ENCODE data around the gene TMEM30B. TPM values are rescaled to one million over a fixed set of nuclear protein-coding genes. Genes with fewer than 3 reads are reported as not detected.

The TMEM30B gene
- total RNA-seq, 2 donors from 2014 or later = 2.0 to 3.7 TPM

GRCh38 chr14:61285364-61285763, 4.2 kb upstream of the TMEM30B start:
- Histone ChIP-seq H3K4me3 (no peak overlapping the region), H3K27ac (no peak overlapping the region), H3K27me3 (no peaks in the 10 kb centered on the region), H3K36me3 (no peaks in the 10 kb centered on the region), H3K4me1 (peaks cover 0 to 9% of the 10 kb centered on the region in 2 donors), H3K9me3 (no peaks in the 10 kb centered on the region)
- TF ChIP-seq CTCF (IDR thresholded peaks at IDR 0.05) = no peak
- DNase-seq (ENCODE audit: low spot score) = no peak

GRCh38 chr14:61284001-61284400, 2.9 kb upstream of the TMEM30B start:
- Histone ChIP-seq H3K36me3 (no peaks in the 10 kb centered on the region), H3K4me3 (no peak overlapping the region), H3K27me3 (no peaks in the 10 kb centered on the region), H3K4me1 (peaks cover 0 to 16% of the 10 kb centered on the region in 2 donors), H3K27ac (no peak overlapping the region), H3K9me3 (no peaks in the 10 kb centered on the region)
- DNase-seq (ENCODE audit: low spot score) = no peak
- no peak for TF ChIP-seq CTCF (IDR thresholded peaks at IDR 0.05)

GRCh38 chr14:61282746-61283145, 1.6 kb upstream of the TMEM30B start:
- no peaks in the 10 kb centered on the region for H3K36me3 ChIP-seq
- no peak for DNase-seq (ENCODE audit: low spot score)
- no peak for TF ChIP-seq CTCF (IDR thresholded peaks at IDR 0.05)
- no peak overlapping the region for H3K27ac ChIP-seq
- H3K9me3 ChIP-seq = no peaks in the 10 kb centered on the region
- H3K4me3 ChIP-seq = no peak overlapping the region
- H3K27me3 ChIP-seq = no peaks in the 10 kb centered on the region
- H3K4me1 ChIP-seq = peaks cover 0 to 16% of the 10 kb centered on the region in 2 donors

GRCh38 chr14:61281948-61282275, 774 bp upstream of the TMEM30B start:
- Histone ChIP-seq H3K27ac (peak overlapping the region; percentile 73 to 78), H3K27me3 (no peaks in the 10 kb centered on the region), H3K4me1 (peaks cover 0 to 16% of the 10 kb centered on the region in 2 donors), H3K9me3 (no peaks in the 10 kb centered on the region), H3K4me3 (no peak overlapping the region), H3K36me3 (no peaks in the 10 kb centered on the region)
- no peak for DNase-seq (ENCODE audit: low spot score)
- TF ChIP-seq CTCF (IDR thresholded peaks at IDR 0.05) = no peak

GRCh38 chr14:61280526-61281185, 482 bp downstream of the TMEM30B start:
- no peaks in the 10 kb centered on the region for H3K27me3 ChIP-seq

More at GRCh38 chr14:61280526-61281185, 482 bp downstream of the TMEM30B start:
- TF ChIP-seq CTCF (IDR thresholded peaks at IDR 0.05) = peak in 1 of 2 donors; percentile 79
- peak; percentile 66 for DNase-seq (ENCODE audit: low spot score)
- Histone ChIP-seq H3K4me1 (peaks cover 0 to 16% of the 10 kb centered on the region in 2 donors), H3K36me3 (no peaks in the 10 kb centered on the region), H3K4me3 (peak overlapping the region; percentile 44 to 61), H3K27ac (peak overlapping the region; percentile 73 to 78), H3K9me3 (no peaks in the 10 kb centered on the region)
